ENCODE results near the gene DNAAF5. TPM values are rescaled to one million over a fixed set of nuclear protein-coding genes. Genes with fewer than 3 reads are reported as not detected.
A peak's percentile ranks its signal among the peaks of the same experiment; 100 is the strongest.

The DNAAF5 gene
- total RNA-seq, 3 donors from 2014 or later = 52.3 to 69.3 (median 52.3) TPM

- Mint-ChIP-seq H3K4me3 (peak overlapping the region; percentile 83), H3K9me3 (no peaks in the 10 kb centered on the region), H3K36me3 (ENCODE audit: insufficient read depth) (peaks cover 10% of the 10 kb centered on the region), H3K27me3 (ENCODE audit: low read depth) (no peaks in the 10 kb centered on the region), H3K4me1 (ENCODE audit: low read depth) (peaks cover 70% of the 10 kb centered on the region)
- DNase-seq (no peak), ATAC-seq (no peak)
These were observed 106.5 kb downstream of the DNAAF5 start for GRCh38 chr7:832968-833424.

- Mint-ChIP-seq H3K27me3 (ENCODE audit: low read depth) (no peaks in the 10 kb centered on the region), H3K9me3 (no peaks in the 10 kb centered on the region), H3K4me3 (no peak overlapping the region), H3K4me1 (ENCODE audit: low read depth) (peaks cover 66% of the 10 kb centered on the region), H3K36me3 (ENCODE audit: insufficient read depth) (peaks cover 11% of the 10 kb centered on the region)
- ATAC-seq (no peak), DNase-seq (no peak)
These were observed 107.2 kb downstream of the DNAAF5 start for GRCh38 chr7:833601-834258.

GRCh38 chr7:834277-834676 is 107.8 kb downstream of the DNAAF5 start:
- Mint-ChIP-seq H3K4me1 (ENCODE audit: low read depth) (peaks cover 61% of the 10 kb centered on the region), H3K36me3 (ENCODE audit: insufficient read depth) (peaks cover 16% of the 10 kb centered on the region), H3K9me3 (no peaks in the 10 kb centered on the region), H3K4me3 (no peak overlapping the region), H3K27me3 (ENCODE audit: low read depth) (no peaks in the 10 kb centered on the region)
- DNase-seq (no peak), ATAC-seq (no peak)

GRCh38 chr7:835021-835420 is 108.5 kb downstream of the DNAAF5 start:
- Mint-ChIP-seq H3K4me1 (ENCODE audit: low read depth) (peaks cover 59% of the 10 kb centered on the region), H3K36me3 (ENCODE audit: insufficient read depth) (peaks cover 19% of the 10 kb centered on the region), H3K4me3 (no peak overlapping the region), H3K9me3 (no peaks in the 10 kb centered on the region), H3K27me3 (ENCODE audit: low read depth) (no peaks in the 10 kb centered on the region)
- DNase-seq (no peak), ATAC-seq (no peak)

GRCh38 chr7:835485-836401 is 109.2 kb downstream of the DNAAF5 start:
- DNase-seq = no peak
- peak overlapping the region; percentile 40 for H3K4me3 Mint-ChIP-seq
- H3K27me3 Mint-ChIP-seq (ENCODE audit: low read depth) = no peaks in the 10 kb centered on the region
- ATAC-seq = no peak
- no peaks in the 10 kb centered on the region for H3K9me3 Mint-ChIP-seq
- peaks cover 52% of the 10 kb centered on the region for H3K4me1 Mint-ChIP-seq (ENCODE audit: low read depth)
- H3K36me3 Mint-ChIP-seq (ENCODE audit: insufficient read depth) = peaks cover 20% of the 10 kb centered on the region

Other genes with a start within 250 kb of the DNAAF5 start
- gene PDGFA, start 206.9 kb upstream of the DNAAF5 start, total RNA-seq = 10 to 100 TPM; 10.1 to 31.3 (median 21.8) TPM
- gene PRKAR1B, start 582 bp downstream of the DNAAF5 start, total RNA-seq = 10 to 100 TPM; 38.8 to 58.6 (median 49.9) TPM
- 10 to 100 TPM; 61.5 to 69.1 (median 63.0) TPM for gene SUN1, start 105.8 kb downstream of the DNAAF5 start, total RNA-seq
- 10 to 100 TPM; 47.9 to 55.3 (median 52.1) TPM for gene GET4, start 149.9 kb downstream of the DNAAF5 start, total RNA-seq
- gene ADAP1, start 228.0 kb downstream of the DNAAF5 start, total RNA-seq = 10 to 100 TPM; 75.0 to 79.6 (median 79.5) TPM
- 10 to 100 TPM; 17.5 to 19.0 (median 18.9) TPM for gene COX19, start 248.8 kb downstream of the DNAAF5 start, total RNA-seq